HEK293 (cell line): Measurements from ENCODE around the gene VAMP7.
A peak's percentile ranks its signal among the peaks of the same experiment; 100 is the strongest.

Experiments
- CTCF ChIA-PET: fragments of 350-600 bp; formaldehyde crosslinking; extraction: SDS; loops from one replicate; lab custom pipeline; 2021; ENCODE audit warnings: antibody characterized with exemption; lab: Yijun Ruan, JAX
- POLR2A ChIA-PET: fragments of 300-600 bp; formaldehyde crosslinking; extraction: SDS; loops from one replicate; lab custom pipeline; 2020; ENCODE audit warnings: antibody characterized with exemption, inconsistent platforms; lab: Yijun Ruan, JAX
- H3K27ac ChIP-seq: fragments of 200-500 bp; sonication (Bioruptor generic); 2 replicates; pipeline ENCODE4 v1.5.1; 2014; ENCODE audit warnings: low read depth, low read length, control low read depth, inconsistent platforms; ENCODE audit errors: extremely low read depth
- H3K36me3 ChIP-seq, 2 experiments: fragments of 200-500 bp in 1 of 2; sonication (Bioruptor generic) in 1 of 2; 1 replicate in 1 of 2; 2 replicates in 1 of 2; pipeline ENCODE4 v1.5.1; 2014 to 2017; ENCODE audit warnings: inconsistent platforms in 2 of 2, low read length in 2 of 2; ENCODE audit not compliant: control insufficient read depth in 2 of 2, insufficient read depth in 1 of 2
- H3K4me1 ChIP-seq: fragments of 200-500 bp; sonication (Bioruptor generic); 2 replicates; pipeline ENCODE4 v1.5.1; 2014; ENCODE audit warnings: mild to moderate bottlenecking, low read length, inconsistent platforms; ENCODE audit not compliant: control insufficient read depth, insufficient read depth
- H3K4me3 ChIP-seq: 2 replicates; pipeline ENCODE4 v1.5.1; 2011; ENCODE audit warnings: low read depth, mild to moderate bottlenecking, control low read depth, low read length, moderate library complexity
- H3K9me3 ChIP-seq: fragments of 200-500 bp; sonication (Bioruptor generic); 2 replicates; pipeline ENCODE4 v1.5.1; 2014; ENCODE audit warnings: low read depth, low read length, inconsistent platforms; ENCODE audit not compliant: control insufficient read depth, insufficient read depth
- BCL11B ChIP-seq: fragments of 450-650 bp; formaldehyde crosslinking; IDR thresholded peaks from 2 replicates; pipeline ENCODE4 v1.5.1; 2016; ENCODE audit warnings: low read depth, missing biosample characterization, missing genetic modification characterization
- HOXC10 ChIP-seq: sonication (generic); formaldehyde crosslinking; IDR thresholded peaks from 2 replicates; pipeline ENCODE4 v1.8.1; 2023; ENCODE audit warnings: mild to moderate bottlenecking, missing genetic modification reagents
- IKZF3 ChIP-seq: fragments of 450-650 bp; IDR thresholded peaks from 2 replicates; pipeline ENCODE4 v1.5.0; 2018; ENCODE audit warnings: missing biosample characterization, mild to moderate bottlenecking, missing genetic modification characterization, moderate library complexity
- MYNN ChIP-seq: fragments of 450-650 bp; formaldehyde crosslinking; IDR thresholded peaks from 2 replicates; pipeline ENCODE4 v1.5.1; 2016; ENCODE audit warnings: missing biosample characterization, missing genetic modification characterization, borderline replicate concordance
- RBAK ChIP-seq: fragments of 450-650 bp; formaldehyde crosslinking; IDR thresholded peaks from 2 replicates; pipeline ENCODE4 v1.5.1; 2016; ENCODE audit warnings: missing biosample characterization, missing genetic modification characterization
- ZBTB7A ChIP-seq: fragments of 450-650 bp; formaldehyde crosslinking; IDR thresholded peaks from 2 replicates; pipeline ENCODE4 v1.5.1; 2016; ENCODE audit warnings: low read depth, missing biosample characterization, missing genetic modification characterization
- ZNF211 ChIP-seq: fragments of 450-650 bp; formaldehyde crosslinking; IDR thresholded peaks from 2 replicates; pipeline ENCODE4 v1.5.1; 2016; ENCODE audit warnings: low read depth, missing biosample characterization, missing genetic modification characterization
- ZNF214 ChIP-seq: fragments of 450-650 bp; formaldehyde crosslinking; IDR thresholded peaks from 2 replicates; pipeline ENCODE4 v1.5.1; 2017; ENCODE audit warnings: missing biosample characterization, mild to moderate bottlenecking, missing genetic modification characterization, borderline replicate concordance
- ZNF266 ChIP-seq: fragments of 450-650 bp; formaldehyde crosslinking; IDR thresholded peaks from 2 replicates; pipeline ENCODE4 v1.5.1; 2016; ENCODE audit warnings: missing biosample characterization, missing genetic modification characterization, low read depth
- ZNF274 ChIP-seq, 2 experiments: fragments of 200-500 bp in 1 of 2; fragments of 450-650 bp in 1 of 2; sonication (Bioruptor generic) in 1 of 2; formaldehyde crosslinking in 1 of 2; IDR thresholded peaks; 2 replicates each; pipeline versions ENCODE4 v1.5.1 to v1.6.1; 2014 to 2016; ENCODE audit warnings: borderline replicate concordance in 1 of 2, inconsistent platforms in 1 of 2, low read length in 1 of 2, missing biosample characterization in 1 of 2, missing genetic modification characterization in 1 of 2
- ZNF335 ChIP-seq: fragments of 450-650 bp; formaldehyde crosslinking; conservative IDR thresholded peaks from 2 replicates; pipeline ENCODE4 v1.5.1; 2016; ENCODE audit warnings: missing biosample characterization, missing genetic modification characterization
- ZNF37A ChIP-seq: fragments of 450-650 bp; IDR thresholded peaks from 2 replicates; pipeline ENCODE4 v1.5.1; 2018; ENCODE audit warnings: missing biosample characterization, missing genetic modification characterization
- ZNF394 ChIP-seq: fragments of 450-650 bp; formaldehyde crosslinking; IDR thresholded peaks from 2 replicates; pipeline ENCODE4 v1.5.1; 2016; ENCODE audit warnings: missing biosample characterization, missing genetic modification characterization, mild to moderate bottlenecking, moderate library complexity, borderline replicate concordance
- ZNF560 ChIP-seq: fragments of 450-650 bp; formaldehyde crosslinking; IDR thresholded peaks from 2 replicates; pipeline ENCODE4 v1.5.1; 2017; ENCODE audit warnings: missing biosample characterization, missing genetic modification characterization, borderline replicate concordance
- ZNF707 ChIP-seq: fragments of 450-650 bp; formaldehyde crosslinking; IDR thresholded peaks from 2 replicates; pipeline ENCODE4 v1.5.1; 2016; ENCODE audit warnings: missing biosample characterization, missing genetic modification characterization
- TF ChIP-seq, protein P1 (sequence below): fragments of 450-650 bp; formaldehyde crosslinking; IDR thresholded peaks from 2 replicates; pipeline ENCODE4 v1.5.0; 2017; ENCODE audit warnings: missing biosample characterization, missing genetic modification characterization, borderline replicate concordance

The VAMP7 gene

DNA sequence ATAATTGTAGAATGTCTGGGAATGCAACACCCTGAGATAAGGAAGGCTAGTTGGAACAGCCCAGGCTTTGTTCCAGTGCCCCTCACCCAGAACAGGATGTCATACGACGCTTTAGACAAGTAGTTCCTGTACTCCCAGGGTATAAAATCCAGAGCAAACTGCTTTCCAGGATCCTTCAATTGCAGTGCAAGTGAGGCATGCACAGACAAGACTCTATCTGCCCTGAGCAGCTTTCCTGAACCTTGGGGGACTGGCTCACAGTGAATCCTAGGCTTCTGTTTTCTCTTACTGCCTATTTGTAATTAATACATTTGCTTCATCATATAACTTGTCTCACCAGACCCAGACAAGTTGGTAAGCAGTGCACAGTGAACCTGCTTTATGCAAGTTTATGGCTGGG is 68.0 kb downstream of the VAMP7 start (continued):
- no peak for TF ChIP-seq ZNF214
- TF ChIP-seq ZNF266 (tag by site-specific recombination): no peak
- no peak for TF ChIP-seq ZBTB7A (tag by site-specific recombination)
- TF ChIP-seq IKZF3: no peak
- no peak for TF ChIP-seq ZNF37A
- TF ChIP-seq HOXC10 (CRISPR knock-in tag): no peak
- no peak for TF ChIP-seq ZNF707

GRCh38 chrX:155951237-155951789 is 70.2 kb downstream of the VAMP7 start:
- H3K27ac ChIP-seq: no peak overlapping the region
- ChIA-PET CTCF (no interaction called here), POLR2A (no interaction called here)
- no peaks in the 10 kb centered on the region for H3K4me1 ChIP-seq
- no peaks in the 10 kb centered on the region for H3K9me3 ChIP-seq
- no peak for TF ChIP-seq RBAK (tag by site-specific recombination)
- no peak for TF ChIP-seq ZBTB7A (tag by site-specific recombination)
- TF ChIP-seq ZNF335 (tag by site-specific recombination): no peak
- no peak overlapping the region for H3K4me3 ChIP-seq
- H3K36me3 ChIP-seq: no peaks in the 10 kb centered on the region

DNA sequence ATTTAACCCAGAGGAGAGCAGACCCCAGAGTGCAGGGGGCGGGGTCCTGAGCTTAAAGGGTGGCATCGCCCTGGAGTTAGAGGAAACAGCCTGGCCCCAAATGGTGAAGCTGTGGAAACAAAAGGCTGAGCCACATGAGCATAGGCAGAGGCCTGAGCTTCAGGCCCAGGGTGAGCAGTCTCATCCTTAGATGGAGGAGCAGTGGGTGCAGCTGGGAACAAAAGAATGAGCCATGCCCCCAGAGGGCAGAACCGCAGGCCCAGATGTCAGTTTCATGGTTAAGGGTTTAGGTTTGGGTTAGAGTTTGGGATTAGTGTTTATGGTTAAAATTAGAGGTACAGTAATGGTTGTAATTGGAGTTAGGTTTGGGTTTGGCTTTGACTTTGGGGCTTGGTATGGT is 71.9 kb downstream of the VAMP7 start:
- Histone ChIP-seq H3K4me3 (no peak overlapping the region), H3K4me1 (no peaks in the 10 kb centered on the region), H3K36me3 (no peaks in the 10 kb centered on the region), H3K9me3 (no peaks in the 10 kb centered on the region), H3K27ac (no peak overlapping the region)
- TF ChIP-seq, protein P1, sequence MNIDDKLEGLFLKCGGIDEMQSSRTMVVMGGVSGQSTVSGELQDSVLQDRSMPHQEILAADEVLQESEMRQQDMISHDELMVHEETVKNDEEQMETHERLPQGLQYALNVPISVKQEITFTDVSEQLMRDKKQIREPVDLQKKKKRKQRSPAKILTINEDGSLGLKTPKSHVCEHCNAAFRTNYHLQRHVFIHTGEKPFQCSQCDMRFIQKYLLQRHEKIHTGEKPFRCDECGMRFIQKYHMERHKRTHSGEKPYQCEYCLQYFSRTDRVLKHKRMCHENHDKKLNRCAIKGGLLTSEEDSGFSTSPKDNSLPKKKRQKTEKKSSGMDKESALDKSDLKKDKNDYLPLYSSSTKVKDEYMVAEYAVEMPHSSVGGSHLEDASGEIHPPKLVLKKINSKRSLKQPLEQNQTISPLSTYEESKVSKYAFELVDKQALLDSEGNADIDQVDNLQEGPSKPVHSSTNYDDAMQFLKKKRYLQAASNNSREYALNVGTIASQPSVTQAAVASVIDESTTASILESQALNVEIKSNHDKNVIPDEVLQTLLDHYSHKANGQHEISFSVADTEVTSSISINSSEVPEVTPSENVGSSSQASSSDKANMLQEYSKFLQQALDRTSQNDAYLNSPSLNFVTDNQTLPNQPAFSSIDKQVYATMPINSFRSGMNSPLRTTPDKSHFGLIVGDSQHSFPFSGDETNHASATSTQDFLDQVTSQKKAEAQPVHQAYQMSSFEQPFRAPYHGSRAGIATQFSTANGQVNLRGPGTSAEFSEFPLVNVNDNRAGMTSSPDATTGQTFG (tag by site-specific recombination): no peak
- TF ChIP-seq ZNF560 (tag by site-specific recombination) (no peak), MYNN (no peak), ZNF394 (tag by site-specific recombination) (no peak), ZNF211 (tag by site-specific recombination) (no peak)
- ChIA-PET CTCF (no interaction called here), POLR2A (no interaction called here)

GRCh38 chrX:155954793-155955192 is 73.6 kb downstream of the VAMP7 start:
- no peaks in the 10 kb centered on the region for H3K9me3 ChIP-seq
- POLR2A ChIA-PET: no interaction called here
- TF ChIP-seq ZNF274 (IDR thresholded peaks at IDR 0.05; ENCODE audit: low read length) (no peak), ZNF274 (tag by site-specific recombination; IDR thresholded peaks at IDR 0.05; ENCODE audit: borderline replicate concordance) (no peak), BCL11B (tag by site-specific recombination) (peak; percentile 79)
- H3K4me1 ChIP-seq: no peaks in the 10 kb centered on the region
- no peak overlapping the region for H3K4me3 ChIP-seq
- H3K27ac ChIP-seq: no peak overlapping the region
- CTCF ChIA-PET: no interaction called here
- H3K36me3 ChIP-seq: no peaks in the 10 kb centered on the region
